ENCODE measurements around the gene KIF5B. TPM values are rescaled to one million over a fixed set of nuclear protein-coding genes. Genes with fewer than 3 reads are reported as not detected.

Gene KIF5B
- total and polyA plus RNA-seq, 2 of the 4 experiments (the other 2 are of a cell fraction), result 33.5 to 68.5 TPM

DNA sequence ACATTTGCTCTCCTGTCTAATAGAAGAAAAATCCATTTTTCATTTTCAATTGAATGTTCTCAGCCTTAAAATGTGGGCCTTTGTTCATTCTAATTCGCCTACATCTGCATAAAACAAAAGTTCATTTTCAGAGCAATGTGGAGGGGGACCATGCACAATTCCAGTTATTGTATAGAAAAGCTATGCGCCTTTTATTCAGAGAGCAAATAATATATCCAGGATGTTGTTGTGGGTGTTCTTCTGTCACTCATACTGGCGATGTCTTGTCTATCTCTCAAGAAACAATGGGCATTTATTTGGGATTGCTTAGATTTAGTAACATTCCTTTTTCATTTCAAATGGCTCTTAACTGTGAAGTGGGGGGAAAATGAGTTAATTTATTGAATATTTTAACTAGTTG is 56.4 kb downstream of the KIF5B start:
- H2AFZ ChIP-seq (replicated peaks; ENCODE audit: low read length, poor library complexity), result no peak overlapping the region
- H3K36me3 ChIP-seq (ENCODE audit: control insufficient read depth, insufficient read depth, low read length), result no peaks in the 10 kb centered on the region; the same call in 1 of the 2 replicates
- no peak for DNase-seq
- in situ Hi-C loops (cut with MboI; ENCODE audit: low sequenced_read_pairs) (no loop called here), intact Hi-C loops (cut with micrococcal nuclease) (loop anchor here (10.0 kb wide), 1 partner anchor 1275 kb away; no protein-coding TSS in a partner anchor), dilution Hi-C loops (cut with HindIII; ENCODE audit: low sequenced_read_pairs, unreplicated experiment) (no loop called here)
- no TSS peak for BruUV-seq (replicated peaks)
- ChIA-PET CTCF (no interaction called here), POLR2A (ENCODE audit: unreplicated experiment) (no interaction called here)
- H4K20me1 ChIP-seq (ENCODE audit: insufficient read depth, low read length), result no peaks in the 10 kb centered on the region
- no peak overlapping the region for H2BK5ac ChIP-seq (ENCODE audit: low read depth, low read length, poor library complexity, severe bottlenecking)
- H3K79me1 ChIP-seq (ENCODE audit: low read depth in 1 of 2, low read length in 2 of 2), result 0 out of 4 replicates have a peak, but pooled peaks cover 0 to 3% of the 10 kb centered on the region in 2 experiments
- H3K27me3 ChIP-seq (ENCODE audit: control insufficient read depth, insufficient read depth, low read length), result no peaks in the 10 kb centered on the region
- no peak overlapping the region for H3K4me3 ChIP-seq (ENCODE audit: insufficient read depth, low read depth, low read length)
- H3K9me3 ChIP-seq (ENCODE audit: control insufficient read depth, insufficient read depth, low read length), result no peaks in the 10 kb centered on the region
- H3K23ac ChIP-seq (ENCODE audit: low read depth, low read length), result no peak overlapping the region
- H2BK120ac ChIP-seq (ENCODE audit: low read depth, low read length), result no peak overlapping the region
- no peak overlapping the region for H4K8ac ChIP-seq (ENCODE audit: low read depth in 2 of 2, low read length in 2 of 2)
- peaks cover 3% of the 10 kb centered on the region; the same call in 1 of the 2 replicates for H3K4me1 ChIP-seq (ENCODE audit: control insufficient read depth, insufficient read depth, low read length)
- TF ChIP-seq RFX5 (IDR thresholded peaks at IDR 0.05; ENCODE audit: low read depth, low read length), result no peak
- no peak for TF ChIP-seq CEBPB (IDR thresholded peaks at IDR 0.05; ENCODE audit: low read depth, low read length)
- TF ChIP-seq MXI1 (IDR thresholded peaks at IDR 0.05; ENCODE audit: borderline replicate concordance, low read depth, low read length), result no peak
- no peak for TF ChIP-seq NFE2L2 (IDR thresholded peaks at IDR 0.05; ENCODE audit: low read depth, low read length)
- no peak for TF ChIP-seq CTCF (conservative IDR thresholded peaks at IDR 0.05; ENCODE audit: low read depth, low read length)
- no peak for TF ChIP-seq MAFK (IDR thresholded peaks at IDR 0.05; ENCODE audit: low read depth, low read length)
- no peak for TF ChIP-seq MAZ (IDR thresholded peaks at IDR 0.05; ENCODE audit: borderline replicate concordance, low read depth, low read length)
- no peak for TF ChIP-seq BHLHE40 (IDR thresholded peaks at IDR 0.05; ENCODE audit: low read depth, low read length)
- no peak for TF ChIP-seq RAD21 (IDR thresholded peaks at IDR 0.05; ENCODE audit: low read length)
- TF ChIP-seq ELK1 (IDR thresholded peaks at IDR 0.05; ENCODE audit: borderline replicate concordance, low read depth, low read length), result no peak
- ATAC-seq (ENCODE audit: low read depth), result no peak
- no peak overlapping the region for H2BK15ac ChIP-seq (ENCODE audit: low read depth, low read length)
- no peak overlapping the region for H3K56ac ChIP-seq (ENCODE audit: extremely low read depth, insufficient read depth, low read length)
- no peak overlapping the region for H2AK9ac ChIP-seq (replicated peaks; ENCODE audit: low read depth, low read length, poor library complexity)
- H3K4ac ChIP-seq (ENCODE audit: low read depth, low read length), result no peak overlapping the region
- H3K18ac ChIP-seq (ENCODE audit: low read depth, low read length), result no peak overlapping the region
- H3K9ac ChIP-seq (ENCODE audit: low read depth, low read length), result no peak overlapping the region
- no peak overlapping the region for H4K5ac ChIP-seq (ENCODE audit: low read depth, low read length)
- peaks cover 4% of the 10 kb centered on the region; the same call in 1 of the 2 replicates for H3K9me1 ChIP-seq (ENCODE audit: insufficient read depth, low read length)
- no peak overlapping the region for H3K27ac ChIP-seq (ENCODE audit: insufficient read depth, low read length)
- WGBS, 2 experiments (ENCODE audit: extremely low coverage in 2 of 2, insufficient read length in 1 of 2), result no CpG with 5 or more reads among the region's 3 CpGs
- no peak overlapping the region for H4K91ac ChIP-seq (ENCODE audit: insufficient read depth, low read depth, low read length)
- no peak overlapping the region for H2BK20ac ChIP-seq (ENCODE audit: low read depth, low read length)
- no peak overlapping the region for H3K4me2 ChIP-seq (ENCODE audit: low read depth, low read length)
- no peak overlapping the region for H2AK5ac ChIP-seq (ENCODE audit: low read depth, low read length)
- H3K14ac ChIP-seq (replicated peaks; ENCODE audit: low read depth, low read length), result no peak overlapping the region
